NCI-H748 treated with DMSO at 0.1 percent for 48 hours (cell line): ENCODE results near the gene FUOM.

Experiments used
- DNase-seq: peaks from one replicate; lab custom pipeline; 2025; lab: John Stamatoyannopoulos, UW

FUOM gene

GRCh38 chr10:133366751-133367150, 8.9 kb upstream of the FUOM start:
- no peak for DNase-seq

GRCh38 chr10:133366130-133366478, 8.3 kb upstream of the FUOM start:
- DNase-seq: no peak

- no peak for DNase-seq
Observed at GRCh38 chr10:133365461-133366129, 7.8 kb upstream of the FUOM start.

DNA sequence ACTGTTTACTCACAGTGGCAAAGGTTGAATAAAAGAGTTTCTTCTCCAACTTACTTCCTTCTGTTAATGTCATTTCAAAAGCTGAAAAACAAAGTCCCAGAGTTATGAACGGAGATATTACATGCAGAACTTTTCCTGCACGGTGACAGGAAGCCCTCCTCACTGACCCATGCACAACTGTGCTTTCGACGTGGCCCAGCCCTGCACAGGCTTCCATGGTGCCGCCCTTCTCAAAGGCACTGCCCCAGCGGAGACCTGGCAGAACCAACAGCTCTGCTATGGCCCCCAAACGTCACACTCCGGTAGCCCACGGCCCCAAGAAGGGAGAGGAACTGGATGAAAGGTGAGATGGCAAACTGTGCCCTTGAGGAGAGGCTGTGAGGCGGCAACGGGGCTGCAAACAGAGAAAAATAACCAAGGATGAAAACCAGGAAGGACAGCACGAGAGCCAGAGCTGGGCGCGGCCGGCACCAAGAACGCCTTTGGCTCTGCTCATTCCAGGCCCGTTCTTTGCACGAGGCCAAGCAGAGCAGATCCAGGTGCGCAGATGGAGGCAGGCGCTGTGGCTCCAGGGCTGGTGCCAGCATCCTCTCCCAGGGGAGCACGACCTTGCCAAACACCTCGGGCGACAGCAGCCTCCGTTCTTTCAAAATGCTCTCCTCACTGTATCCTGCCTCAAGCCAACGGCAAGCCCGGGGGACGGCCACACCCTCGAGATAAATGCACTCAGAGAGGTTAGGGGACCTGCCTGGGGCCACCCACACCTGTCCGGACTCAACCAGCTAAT, 7.0 kb upstream of the FUOM start:
- no peak for DNase-seq

- DNase-seq: no peak
Observed at GRCh38 chr10:133362846-133363245, 5.0 kb upstream of the FUOM start.

GRCh38 chr10:133361773-133362441, 4.1 kb upstream of the FUOM start:
- no peak for DNase-seq

DNA sequence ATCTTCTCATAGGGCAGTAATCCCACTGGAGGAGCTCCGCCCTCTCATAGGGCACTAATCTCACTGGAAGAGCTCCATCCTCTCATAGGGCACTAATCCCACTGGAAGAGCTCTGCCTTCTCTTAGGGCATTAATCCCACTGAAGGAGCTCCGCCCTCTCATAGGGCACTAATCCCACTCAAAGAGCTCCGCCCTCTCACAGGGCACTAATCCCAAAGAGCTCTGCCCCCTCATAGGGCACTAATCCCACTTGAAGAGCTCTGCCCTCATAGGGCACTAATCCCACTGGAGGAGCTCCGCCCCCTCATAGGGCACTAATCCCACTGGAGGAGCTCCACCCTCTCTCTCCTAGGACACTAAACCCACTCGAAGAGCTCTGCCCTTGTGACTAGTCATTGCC, 3.4 kb upstream of the FUOM start:
- no peak for DNase-seq

DNA sequence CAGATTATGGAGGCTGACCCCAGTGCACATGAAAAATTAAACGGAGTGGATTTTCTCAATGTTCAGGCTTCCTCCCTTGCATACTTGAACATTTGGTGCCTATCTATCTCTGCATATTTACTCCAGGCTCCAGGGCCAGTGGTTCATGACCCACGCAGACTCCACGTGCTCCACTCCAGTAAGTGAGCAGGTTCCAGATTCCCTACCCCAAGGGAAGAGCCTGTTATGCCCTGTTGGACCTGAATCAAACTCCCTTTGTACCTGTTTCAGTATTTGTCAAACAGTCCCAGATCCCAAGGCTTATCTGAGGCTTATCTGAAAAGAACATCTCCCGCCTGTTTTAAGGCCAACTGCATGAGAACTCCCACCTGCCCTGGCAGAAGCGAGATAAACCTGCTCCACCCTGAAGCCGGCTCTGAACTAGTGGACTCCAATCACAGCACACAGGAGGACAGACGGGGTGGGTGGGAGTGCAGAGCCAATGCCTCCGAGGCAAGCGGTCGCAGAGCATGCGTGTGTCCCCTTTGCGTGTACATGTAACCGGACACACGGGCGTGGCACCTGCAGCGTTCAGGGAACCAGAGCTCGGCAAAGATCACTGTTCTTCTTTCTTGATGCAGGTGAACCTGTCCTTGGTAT, 2.3 kb upstream of the FUOM start:
- no peak for DNase-seq

DNA sequence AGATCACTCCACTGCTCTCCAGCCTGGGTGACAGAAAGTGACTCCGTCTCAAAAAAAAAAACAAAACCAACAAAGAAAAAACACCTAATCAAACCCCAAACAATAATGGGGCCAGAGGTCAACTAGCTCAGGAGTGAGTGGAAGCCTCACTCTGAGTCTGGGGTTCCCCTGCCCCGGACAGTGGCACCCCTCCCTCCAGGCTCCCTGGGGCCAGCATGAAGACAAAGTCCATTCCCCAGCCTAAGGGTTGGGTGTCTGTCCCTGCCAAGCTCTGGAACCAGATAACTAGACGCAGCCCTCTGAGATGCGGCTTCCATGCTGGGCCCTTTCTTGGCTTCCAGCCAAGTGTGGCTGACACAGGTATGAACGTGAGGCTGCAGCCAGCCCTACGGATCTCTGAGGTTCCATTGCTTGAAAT, 1.7 kb upstream of the FUOM start:
- DNase-seq: peak; percentile 18

GRCh38 chr10:133358925-133359310, 1.1 kb upstream of the FUOM start:
- DNase-seq: no peak

DNA sequence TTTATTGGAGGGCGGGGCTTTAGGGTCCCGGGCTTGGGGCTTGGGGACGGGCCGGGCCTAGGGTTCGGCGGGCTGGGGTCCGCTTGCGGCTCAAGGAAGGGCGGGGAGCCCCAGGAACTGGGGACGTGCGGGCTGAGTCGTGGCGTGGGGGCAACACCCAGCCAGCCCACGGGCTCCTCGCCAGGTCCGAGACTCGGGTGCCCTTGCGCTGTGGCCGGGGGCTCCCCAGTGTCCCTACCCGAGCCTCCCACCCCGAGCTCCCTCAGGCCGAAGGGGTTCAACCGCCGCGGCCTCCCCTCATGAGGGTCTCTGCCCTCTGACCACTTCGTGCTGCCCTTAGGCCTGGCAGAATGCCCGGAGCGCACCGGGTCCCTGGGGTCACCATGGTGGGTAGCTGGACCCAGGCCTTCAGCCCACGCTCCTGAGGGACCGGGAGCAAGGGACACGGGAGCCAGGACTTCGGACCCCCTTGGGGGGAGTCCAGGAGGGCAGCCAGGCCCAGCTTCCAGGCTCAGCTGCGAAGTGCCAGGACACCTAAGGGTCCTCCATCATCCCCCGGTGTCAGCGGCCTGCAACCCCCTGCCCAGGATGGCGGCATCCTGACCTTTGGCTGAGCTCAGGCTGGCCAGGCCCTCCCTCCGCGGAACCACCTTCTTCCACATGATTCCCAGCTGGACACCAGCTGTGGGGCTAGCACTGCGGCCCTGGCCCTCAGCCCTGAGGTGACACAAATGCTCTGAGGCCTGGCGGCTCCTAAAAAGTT, 524 bp upstream of the FUOM start:
- no peak for DNase-seq

- no peak for DNase-seq
Observed at GRCh38 chr10:133356549-133357284, 1.1 kb downstream of the FUOM start.

GRCh38 chr10:133355991-133356390, 1.8 kb downstream of the FUOM start:
- no peak for DNase-seq

- DNase-seq: no peak
Observed at GRCh38 chr10:133355266-133355665, 2.6 kb downstream of the FUOM start.

DNA sequence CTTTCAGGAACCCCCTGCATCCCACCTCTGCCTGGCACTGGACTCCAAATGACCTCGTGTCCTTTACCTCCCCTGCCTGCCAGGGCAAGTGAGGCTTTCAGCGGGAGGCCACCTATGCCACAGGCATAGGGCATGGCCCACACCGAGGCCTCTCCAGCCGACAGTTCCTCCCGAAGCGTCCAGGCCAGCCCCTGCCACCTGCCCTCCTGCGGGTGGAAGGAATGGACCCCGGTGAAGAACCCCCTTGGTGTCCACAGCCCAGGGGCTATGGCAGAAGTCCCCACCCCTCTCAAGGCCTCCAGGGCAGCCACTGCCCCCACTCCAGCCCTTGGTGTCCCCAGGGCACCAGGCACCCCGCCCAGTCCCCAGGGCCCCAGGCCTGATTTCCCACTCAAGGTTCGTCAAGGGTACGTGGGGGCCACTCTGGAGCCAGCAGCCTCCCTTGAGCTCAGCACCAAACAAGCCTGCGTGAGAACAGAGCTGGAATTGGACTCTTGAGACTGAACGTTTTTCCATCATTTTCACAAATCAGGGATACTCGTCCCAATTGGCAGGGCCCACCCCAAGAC, 3.1 kb downstream of the FUOM start:
- no peak for DNase-seq

DNA sequence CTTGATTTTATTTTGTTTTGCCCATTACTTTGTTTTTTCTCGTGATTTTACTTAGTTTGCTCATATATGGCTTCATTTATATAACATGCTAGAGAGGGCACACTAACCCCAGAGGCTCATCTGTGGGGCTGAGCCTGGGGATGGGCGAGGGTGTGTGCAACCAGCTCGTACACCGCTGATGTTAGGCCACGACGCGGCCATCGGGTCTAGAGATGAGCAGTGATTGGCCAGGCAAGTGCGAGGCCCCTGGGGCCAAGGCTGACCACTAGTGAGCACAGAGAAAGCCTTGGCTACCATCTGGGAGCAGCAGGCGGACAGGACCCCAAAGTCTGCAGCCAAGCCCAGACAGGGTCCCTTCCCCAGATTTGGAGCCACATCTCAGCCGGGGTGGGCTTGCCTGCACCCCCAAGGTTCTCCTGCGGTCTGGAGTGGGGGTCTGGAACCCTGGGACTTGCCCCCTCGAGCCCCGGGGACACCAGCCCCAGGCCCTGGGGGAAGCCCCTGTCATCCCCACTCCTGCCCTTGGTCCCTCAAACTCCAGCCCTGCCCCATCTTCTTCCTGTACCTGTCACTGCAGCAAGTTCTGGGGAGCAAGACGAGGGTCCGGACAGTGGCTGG, 3.7 kb downstream of the FUOM start:
- DNase-seq: no peak

DNA sequence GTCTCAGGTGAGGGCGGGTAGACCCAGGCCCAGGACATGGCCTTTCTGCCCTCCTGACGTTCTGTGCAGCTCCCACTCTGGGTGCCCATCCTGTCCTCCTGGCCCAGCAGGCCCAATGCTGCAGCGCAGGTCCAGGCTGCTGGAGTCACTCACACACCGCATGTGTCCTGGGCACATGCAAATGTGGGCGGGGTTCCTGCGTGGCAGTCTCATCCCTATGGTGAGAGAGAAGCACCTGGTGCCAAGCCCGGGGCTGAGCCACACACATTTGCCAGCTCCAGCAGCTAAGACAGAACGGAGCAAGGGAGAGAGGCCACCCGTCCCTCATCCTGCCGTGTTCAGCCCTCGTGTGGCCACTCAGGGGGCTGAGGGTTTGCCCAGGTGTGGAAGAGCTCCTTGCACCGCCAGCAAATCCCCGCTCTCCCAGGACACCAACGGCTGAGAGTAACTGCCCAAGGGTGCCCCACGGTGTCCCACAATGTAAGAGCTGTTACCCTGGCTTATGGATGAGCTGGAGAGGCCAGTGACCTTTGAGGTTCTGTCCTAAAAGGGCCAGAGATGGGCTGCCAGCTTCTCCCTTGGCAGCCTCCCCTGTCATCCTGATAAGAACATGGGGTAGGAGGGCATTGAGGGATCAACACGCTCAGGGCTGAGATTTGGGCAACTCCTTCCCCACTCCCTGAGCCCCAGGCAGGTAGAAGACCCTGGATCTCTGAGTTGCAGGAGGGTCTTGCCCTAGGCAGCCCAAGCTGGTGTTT, 4.4 kb downstream of the FUOM start:
- no peak for DNase-seq

GRCh38 chr10:133351408-133352318, 6.2 kb downstream of the FUOM start:
- DNase-seq: no peak

GRCh38 chr10:133350950-133351329, 6.9 kb downstream of the FUOM start:
- DNase-seq: no peak
